Urinary bladder (tissue), 4 donors: ENCODE measurements around the gene IRF2. TPM values are rescaled to one million over a fixed set of nuclear protein-coding genes. Genes with fewer than 3 reads are reported as not detected.
"Not testable (repeated sequence)": the region's sequence is repeated elsewhere in the genome, so short reads cannot be mapped to it uniquely, and the experiment has no call there.

Source experiments
- DNase-seq: peaks from one replicate; pipeline ENCODE4 v3.0.0-alpha.2; 2015; ENCODE audit errors: extremely low spot score
- H3K27ac ChIP-seq: one replicate; pipeline ENCODE4 v1.5.1; 2013; ENCODE audit warnings: low read depth, mild to moderate bottlenecking, moderate library complexity
- H3K36me3 ChIP-seq: one replicate; pipeline ENCODE4 v1.6.1; 2013; ENCODE audit warnings: mild to moderate bottlenecking, moderate library complexity; ENCODE audit not compliant: insufficient read depth
- H3K4me1 ChIP-seq: one replicate; pipeline ENCODE4 v1.6.1; 2013; ENCODE audit warnings: mild to moderate bottlenecking, moderate library complexity; ENCODE audit not compliant: insufficient read depth
- H3K4me3 ChIP-seq: one replicate; pipeline ENCODE4 v1.5.1; 2013; ENCODE audit warnings: low read depth, low read length
- WGBS: extraction: QIAGEN DNeasy Blood & Tissue Kit; methylation state at CpG from one replicate; pipeline ENCODE4 v1.1.7; 2013; 5-methylcytosine and 5-hydroxymethylcytosine counted together
- polyA plus RNA-seq: library from polyadenylated mRNA; stranded (reverse); fragments of 200-250 nt; gene quantifications from one replicate; pipeline ENCODE4 v1.2.3, GENCODE V29; 2013
- small RNA-seq: library from RNA; depleted of rRNA; stranded (forward); fragments of <200 nt; gene quantifications from one replicate; pipeline ENCODE3, GENCODE V24; 2014
- total RNA-seq: library from RNA; depleted of rRNA; stranded (reverse); fragments of >200 nt; gene quantifications from one replicate; pipeline ENCODE4 v1.2.3, GENCODE V29; 2014
- donor health status: healthy with polysubstance abuse.
- donor health status: healthy.

IRF2 gene
- total and polyA plus RNA-seq, 2 donors = 35.6 to 39.5 TPM

DNA sequence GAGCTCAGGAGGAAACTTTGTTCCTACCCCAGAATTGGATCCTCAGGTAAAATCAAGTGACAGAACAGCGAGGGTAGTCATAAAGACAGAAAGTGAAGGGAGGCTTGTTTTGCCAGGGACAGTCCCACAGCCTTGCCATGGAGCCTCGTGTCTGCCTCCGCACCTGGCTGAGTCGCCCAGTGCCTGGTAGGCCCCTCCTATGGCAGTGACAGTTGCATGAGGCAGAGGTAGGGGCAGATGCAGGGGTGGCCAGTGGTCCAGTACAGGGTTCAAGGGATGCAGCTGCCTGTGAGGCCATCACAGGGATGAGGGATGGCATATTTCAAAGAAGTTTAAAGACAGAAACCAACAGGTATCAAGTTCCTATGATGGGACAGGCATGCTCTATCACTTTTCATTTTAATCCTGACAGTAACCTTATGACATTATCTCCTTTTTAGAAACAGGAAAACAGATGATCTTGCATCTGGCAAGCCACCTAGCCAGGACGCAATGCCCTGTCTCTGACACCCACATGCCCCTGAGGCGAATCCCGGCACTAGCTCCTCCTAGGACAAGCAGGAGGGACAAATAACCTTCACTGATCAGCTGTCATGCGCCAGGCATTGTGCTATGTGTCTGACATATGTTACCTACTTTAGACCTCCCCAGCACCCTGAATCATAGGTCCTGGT is 129.3 kb downstream of the IRF2 start:
- DNase-seq = no peak
- H3K27ac ChIP-seq = no peak overlapping the region
- WGBS = 90% methylated on average over 8 of the region's 8 CpGs
- H3K4me3 ChIP-seq = no peak overlapping the region
- H3K36me3 ChIP-seq = no peaks in the 10 kb centered on the region
- peaks cover 2% of the 10 kb centered on the region for H3K4me1 ChIP-seq

DNA sequence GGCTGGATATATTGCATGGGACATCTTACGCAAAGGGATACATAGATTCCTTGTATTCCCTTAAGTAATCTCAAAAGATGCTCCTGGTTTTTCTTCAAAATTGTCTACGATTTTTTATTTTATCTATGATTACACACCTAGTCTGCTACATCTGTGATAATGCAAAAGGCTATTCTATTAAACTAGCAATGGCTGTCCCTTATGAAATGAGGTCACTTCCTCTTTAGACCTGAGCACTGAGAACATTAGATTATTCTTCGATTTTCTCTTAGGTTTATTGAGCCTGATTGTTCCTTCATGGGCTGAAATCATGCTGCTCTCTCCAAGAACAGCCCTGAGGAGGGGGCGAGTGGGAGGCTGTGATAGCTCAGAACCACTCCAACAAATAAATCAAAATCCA is 129.9 kb downstream of the IRF2 start:
- WGBS = 87% methylated on average over 4 of the region's 4 CpGs
- Histone ChIP-seq H3K4me1 (peaks cover 2% of the 10 kb centered on the region), H3K27ac (no peak overlapping the region), H3K4me3 (no peak overlapping the region), H3K36me3 (no peaks in the 10 kb centered on the region)
- no peak for DNase-seq

DNA sequence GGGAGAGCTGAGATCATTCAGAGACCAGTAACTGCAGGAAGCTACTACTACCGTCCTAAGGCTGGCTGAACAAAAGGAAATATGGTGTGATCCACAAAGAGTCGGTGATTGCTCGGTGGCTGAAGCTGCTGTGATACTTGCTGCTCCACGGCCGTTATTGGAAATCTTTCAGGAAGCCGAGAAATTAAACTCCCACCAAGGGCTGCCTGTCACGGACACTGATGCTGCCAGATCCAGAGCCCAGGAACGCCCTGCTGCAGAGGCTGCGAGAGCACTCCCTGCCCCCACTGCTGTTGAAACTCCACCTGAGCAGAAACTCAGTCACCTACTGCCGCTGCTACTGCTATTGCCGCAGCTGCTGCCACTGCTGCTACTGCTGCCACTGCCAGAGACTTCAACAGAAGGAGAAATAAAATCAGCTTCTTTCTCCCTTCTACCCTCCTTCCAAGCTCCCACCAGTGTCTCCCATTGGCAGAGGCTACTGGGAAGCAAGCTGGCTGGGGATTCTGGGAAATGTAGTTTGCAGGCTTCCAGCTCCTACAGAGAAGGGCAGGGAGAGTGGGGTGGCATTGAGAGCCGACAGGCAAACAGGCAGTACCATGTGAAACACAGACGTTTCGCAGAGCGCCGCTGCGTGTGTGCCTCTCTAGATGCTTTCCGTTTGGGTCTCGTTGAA is 130.7 kb downstream of the IRF2 start:
- Histone ChIP-seq H3K4me3 (peak overlapping the region; percentile 56), H3K36me3 (no peaks in the 10 kb centered on the region), H3K4me1 (peaks cover 2% of the 10 kb centered on the region), H3K27ac (peak overlapping the region; percentile 14)
- WGBS = 7% methylated on average over 19 of the region's 19 CpGs
- DNase-seq = peak; percentile 84

DNA sequence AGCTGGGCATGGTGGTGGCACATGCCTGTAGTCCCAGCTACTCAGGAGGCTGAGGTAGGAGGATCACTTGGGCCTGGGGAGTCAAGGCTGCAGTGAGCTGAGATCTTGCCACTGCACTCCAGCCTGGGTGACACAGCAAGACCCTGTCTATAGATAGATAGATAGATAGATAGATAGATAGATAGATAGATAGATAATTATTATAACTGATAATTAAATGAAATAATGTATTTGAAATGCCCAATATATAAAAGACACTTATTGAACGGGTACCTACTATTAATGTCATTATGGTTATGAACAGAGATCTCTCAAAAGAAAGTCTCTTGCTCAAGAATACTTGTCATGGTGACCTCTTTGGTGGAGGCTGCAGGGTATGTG is 131.5 kb downstream of the IRF2 start:
- 84% methylated on average over 1 of the region's 1 CpG for WGBS
- H3K27ac ChIP-seq, DNase-seq, H3K4me1 ChIP-seq, H3K36me3 ChIP-seq, H3K4me3 ChIP-seq: not testable (repeated sequence)

GRCh38 chr4:184342167-184342856 is 132.0 kb downstream of the IRF2 start:
- peaks cover 2% of the 10 kb centered on the region for H3K4me1 ChIP-seq
- H3K4me3 ChIP-seq = no peak overlapping the region
- no peak for DNase-seq
- H3K36me3 ChIP-seq = no peaks in the 10 kb centered on the region
- H3K27ac ChIP-seq = no peak overlapping the region
- WGBS = 96% methylated on average over 6 of the region's 6 CpGs

GRCh38 chr4:184339398-184340193 is 134.8 kb downstream of the IRF2 start:
- not testable (repeated sequence) for DNase-seq, H3K4me1 ChIP-seq
- 96% methylated on average over 5 of the region's 5 CpGs for WGBS

GRCh38 chr4:184337907-184338306 is 136.4 kb downstream of the IRF2 start:
- 40% methylated on average over 1 of the region's 1 CpG for WGBS
- no peaks in the 10 kb centered on the region for H3K4me1 ChIP-seq
- no peak overlapping the region for H3K4me3 ChIP-seq
- H3K27ac ChIP-seq = no peak overlapping the region
- DNase-seq = no peak
- H3K36me3 ChIP-seq = no peaks in the 10 kb centered on the region

More at GRCh38 chr4:184339398-184340193, 134.8 kb downstream of the IRF2 start:
- not testable (repeated sequence) for H3K27ac ChIP-seq, H3K4me3 ChIP-seq, H3K36me3 ChIP-seq

Small RNAs within 50 kb of the gene (small RNA-seq; reads per million reads assigned to genes)
- gene RF00152 = not detected

Other genes with a start within 250 kb of the IRF2 start
- gene CASP3, start 174.9 kb upstream of the IRF2 start, total RNA-seq = 42.8 TPM
- 15.1 TPM for gene CASP3, start 174.9 kb upstream of the IRF2 start, polyA plus RNA-seq
- 51.3 TPM for gene PRIMPOL, start 175.2 kb upstream of the IRF2 start, total RNA-seq
- 12.7 TPM for gene PRIMPOL, start 175.2 kb upstream of the IRF2 start, polyA plus RNA-seq